GM21447 (cell line): ENCODE data around the gene ZBTB3.
"Not testable (repeated sequence)": the region's sequence is repeated elsewhere in the genome, so short reads cannot be mapped to it uniquely, and the experiment has no call there.

ENCODE experiments used
- ATAC-seq: cut with Tn5 transposase; IDR thresholded peaks from one replicate; pipeline ENCODE4 v1.9.1; 2021; ENCODE audit not compliant: unreplicated experiment

ZBTB3 gene

GRCh38 chr11:62716816-62717215, 37.1 kb downstream of the ZBTB3 start:
- ATAC-seq: no peak

GRCh38 chr11:62716206-62716605, 37.8 kb downstream of the ZBTB3 start:
- ATAC-seq: no peak

DNA sequence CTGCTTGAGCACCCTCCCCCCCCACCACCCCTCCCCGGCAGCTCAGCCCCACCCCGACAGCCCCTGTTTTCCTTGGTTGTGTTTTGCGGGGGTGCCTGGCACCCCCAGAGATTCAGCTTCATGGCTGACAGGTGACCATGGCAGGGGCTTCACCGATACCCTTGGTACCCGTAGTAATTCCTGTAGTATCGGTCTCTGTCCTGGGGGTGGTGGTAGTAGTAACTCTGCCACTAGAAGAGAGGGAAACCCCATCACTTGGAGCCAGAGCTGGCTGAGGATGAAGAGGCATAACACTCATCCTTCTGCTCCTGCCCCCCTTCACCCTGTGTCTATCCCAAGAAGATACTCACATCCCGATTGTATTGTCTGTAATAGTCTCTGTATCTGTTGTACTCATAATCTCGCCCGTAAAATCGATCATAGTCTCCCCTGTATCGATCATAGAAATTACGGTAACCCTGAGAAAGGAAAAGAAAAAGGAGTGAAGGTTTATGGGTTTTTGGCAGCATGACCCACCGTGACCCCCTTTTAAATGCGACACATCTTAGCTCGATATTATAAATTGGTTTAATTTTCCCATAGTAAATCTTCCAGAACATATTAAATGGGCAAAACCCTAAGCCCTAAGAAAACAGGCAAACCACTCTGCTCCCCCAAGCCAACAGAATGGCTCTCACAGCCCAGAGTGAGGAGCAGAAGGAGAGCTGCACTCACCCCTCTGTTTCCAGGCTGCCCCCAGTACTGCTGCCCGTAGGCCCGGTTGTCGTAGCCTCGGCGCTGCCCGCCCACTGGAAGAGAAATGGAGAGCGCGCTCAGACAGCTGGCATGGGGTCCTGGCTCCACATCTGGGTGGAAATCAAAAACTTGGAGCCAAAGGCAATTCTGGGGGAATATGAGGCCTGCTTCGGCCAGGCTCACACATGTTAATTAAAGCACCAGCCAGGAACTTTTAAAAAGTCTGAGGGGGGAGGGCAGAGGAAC, 38.5 kb downstream of the ZBTB3 start:
- no peak for ATAC-seq

GRCh38 chr11:62713343-62713742, 40.6 kb downstream of the ZBTB3 start:
- ATAC-seq: no peak

- no peak for ATAC-seq
These were observed 41.1 kb downstream of the ZBTB3 start for GRCh38 chr11:62712861-62713260.

GRCh38 chr11:62712276-62712812, 41.6 kb downstream of the ZBTB3 start:
- ATAC-seq: no peak

- ATAC-seq: no peak
These were observed 44.0 kb downstream of the ZBTB3 start for GRCh38 chr11:62710001-62710345.

DNA sequence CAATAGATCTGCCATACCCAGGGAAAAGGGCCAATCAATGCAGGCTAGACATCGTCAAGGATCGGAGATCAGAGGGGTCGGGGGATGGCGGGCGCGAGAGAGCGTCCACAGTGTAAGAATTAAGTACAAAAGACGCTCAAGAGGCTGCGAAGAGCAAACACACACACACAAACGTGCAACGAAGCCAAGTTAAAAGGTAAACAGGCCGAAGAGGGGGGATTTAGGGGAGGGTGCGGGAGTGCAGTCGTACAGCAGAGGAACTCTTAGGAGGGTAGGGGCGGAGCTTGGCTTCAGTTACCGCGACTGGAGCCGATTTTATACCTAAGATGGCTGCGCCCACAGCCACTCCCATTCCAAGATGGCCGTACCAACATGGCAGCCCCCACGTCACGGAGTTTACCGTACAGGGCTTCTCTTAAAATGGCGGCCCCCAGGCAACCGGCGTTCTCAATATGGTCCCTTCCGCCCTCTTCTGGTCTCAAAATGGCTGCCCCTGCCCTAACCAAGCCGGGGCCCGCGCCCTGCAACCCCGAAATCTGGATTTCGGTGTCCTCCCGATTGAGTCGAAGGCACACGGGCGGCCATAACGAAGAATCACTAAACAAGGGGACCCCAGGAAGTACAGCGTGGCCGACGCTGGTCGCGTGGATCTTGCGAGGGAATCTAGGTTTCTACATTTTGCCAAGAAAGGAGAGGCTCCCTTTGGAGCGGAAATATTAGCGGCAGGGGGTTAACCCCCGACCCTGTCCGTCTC, 44.5 kb downstream of the ZBTB3 start:
- peak; percentile 65 for ATAC-seq

DNA sequence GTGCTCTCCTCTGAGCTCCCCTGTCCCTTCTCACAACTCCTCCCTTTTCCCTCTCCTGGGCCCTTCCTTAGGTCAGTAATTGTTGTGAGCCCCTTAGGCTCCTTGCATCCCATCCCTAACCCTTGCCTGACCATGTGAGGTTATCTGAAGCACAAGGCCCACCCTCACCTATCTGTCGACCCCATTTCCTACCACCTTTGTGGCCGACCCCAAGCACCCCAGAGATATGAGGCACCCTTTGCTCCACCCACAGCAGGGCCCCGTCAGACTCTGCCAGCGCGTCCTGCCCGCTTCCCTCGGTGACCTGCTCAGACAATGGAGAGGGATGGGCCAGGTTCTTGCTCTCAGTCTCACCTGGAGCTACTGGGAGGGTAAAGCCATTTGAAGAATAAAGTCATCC, 45.2 kb downstream of the ZBTB3 start:
- ATAC-seq: no peak

DNA sequence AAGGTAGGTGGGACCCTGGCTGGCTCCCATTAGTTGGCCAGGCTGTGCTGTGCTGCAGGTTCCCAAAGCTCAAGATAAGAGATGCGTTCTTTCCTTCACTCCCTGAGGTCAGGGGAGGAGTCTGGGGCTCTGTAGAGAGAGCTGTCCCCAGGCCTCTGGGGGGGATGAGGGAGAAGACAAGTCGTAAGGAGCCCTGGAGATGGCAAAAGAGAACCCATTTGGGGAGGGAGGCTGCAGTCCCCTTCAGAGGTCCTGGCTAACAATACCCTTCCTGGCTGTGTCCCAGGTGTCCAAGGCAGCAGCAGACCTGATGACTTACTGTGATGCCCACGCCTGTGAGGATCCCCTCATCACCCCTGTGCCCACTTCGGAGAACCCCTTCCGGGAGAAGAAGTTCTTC, 45.6 kb downstream of the ZBTB3 start:
- no peak for ATAC-seq

- ATAC-seq: no peak
These were observed 46.6 kb downstream of the ZBTB3 start, which contains the start of the genes BSCL2 and GNG3 for GRCh38 chr11:62707277-62707861. BSCL2 (minus strand) TSS chr11:62707424; CDS start chr11:62707195, 229 bp downstream. GNG3 (plus strand) TSS chr11:62707676; CDS start chr11:62708296, 620 bp downstream.

DNA sequence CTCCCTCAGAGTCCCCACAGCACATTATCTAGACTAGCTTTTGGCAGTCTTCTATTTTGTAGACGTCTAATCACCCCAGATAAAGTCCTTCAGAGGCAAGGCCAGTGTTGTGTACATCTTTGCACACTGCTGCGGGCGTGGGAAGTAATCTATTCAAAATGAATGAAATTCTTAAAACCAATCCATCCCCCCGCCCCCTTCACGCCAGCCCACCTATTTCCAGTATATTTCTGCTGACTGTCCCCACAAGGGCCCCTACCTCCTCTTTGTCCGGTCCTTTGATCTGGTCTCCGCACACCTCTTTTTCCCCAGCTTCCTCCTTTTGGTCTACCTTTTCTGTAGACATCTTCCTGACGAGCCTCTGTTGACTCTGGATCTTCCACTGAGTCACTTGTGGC, 47.1 kb downstream of the ZBTB3 start:
- ATAC-seq: no peak

- ATAC-seq: no peak
These were observed 47.8 kb downstream of the ZBTB3 start for GRCh38 chr11:62705880-62706849.

DNA sequence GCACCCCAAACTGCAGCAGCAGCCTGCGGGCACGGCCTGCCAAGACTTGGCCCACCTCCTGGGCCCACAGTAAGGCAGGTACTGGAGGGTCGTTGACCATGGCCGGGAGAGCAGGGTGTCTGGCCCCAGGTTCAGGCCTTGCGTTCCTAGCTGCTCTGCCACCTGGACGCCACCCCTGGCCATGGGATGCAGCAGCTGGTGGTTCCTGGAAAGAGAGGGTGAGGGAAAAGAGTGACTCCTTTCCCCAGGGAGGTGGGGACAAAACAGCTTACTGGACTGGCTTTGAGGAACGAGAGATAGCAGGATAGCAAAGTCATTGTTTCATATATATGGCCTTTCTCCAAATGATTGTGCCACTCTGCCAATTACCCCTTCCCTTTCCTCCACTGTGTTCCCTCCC, 48.5 kb downstream of the ZBTB3 start:
- no peak for ATAC-seq

DNA sequence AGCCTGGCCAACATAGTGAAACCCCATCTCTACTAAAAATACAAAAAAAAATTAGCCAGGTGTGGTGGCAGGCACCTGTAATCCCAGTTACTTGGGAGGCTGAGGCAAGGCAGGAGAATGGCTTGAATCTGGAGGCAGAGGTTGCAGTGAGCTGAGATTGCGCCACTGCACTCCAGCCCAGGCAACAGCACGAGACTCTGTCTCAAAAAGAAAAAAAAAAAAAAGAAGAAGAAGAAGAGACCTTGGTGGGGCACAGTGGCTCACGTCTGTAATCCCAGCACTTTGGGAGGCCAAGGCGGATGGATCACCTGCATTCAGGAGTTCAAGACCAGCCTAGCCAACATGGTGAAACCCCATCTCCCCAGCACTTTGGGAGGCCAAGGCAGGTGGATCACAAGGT, 50.0 kb downstream of the ZBTB3 start:
- not testable (repeated sequence) for ATAC-seq

DNA sequence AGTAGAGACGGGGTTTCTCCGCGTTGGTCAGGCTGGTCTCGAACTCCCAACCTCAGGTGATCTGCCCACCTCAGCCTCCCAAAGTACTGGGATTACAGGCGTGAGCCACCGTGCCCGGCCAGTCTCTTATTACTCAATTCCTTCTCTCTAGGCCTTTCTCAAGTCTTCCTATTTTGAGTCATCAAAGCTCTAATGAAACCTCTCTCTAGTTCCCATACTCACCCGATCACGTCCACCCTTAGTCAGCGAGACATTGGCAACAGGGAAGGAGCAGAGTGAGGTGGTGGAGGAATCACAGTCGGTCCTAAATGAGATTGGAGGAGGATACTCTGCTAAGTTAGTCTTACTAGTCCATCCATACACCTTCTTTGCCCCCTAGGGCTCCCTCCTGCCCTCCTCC, 51.7 kb downstream of the ZBTB3 start:
- no peak for ATAC-seq
